Left ventricle myocardium inferior (tissue), 1 donor: ENCODE data around the gene CORO2B. TPM values are rescaled to one million over a fixed set of nuclear protein-coding genes. Genes with fewer than 3 reads are reported as not detected.

Experiments used
- DNase-seq: peaks from one replicate; pipeline ENCODE4 v3.0.0-alpha.2; 2020
- H3K27ac ChIP-seq: fragments of 200-600 bp; replicated peaks from 2 replicates; pipeline ENCODE4 v1.8.0; 2021
- H3K27me3 ChIP-seq: fragments of 200-600 bp; 2 replicates; pipeline ENCODE4 v1.8.0; 2021; ENCODE audit warnings: low read depth
- H3K36me3 ChIP-seq: fragments of 200-600 bp; 2 replicates; pipeline ENCODE4 v1.8.0; 2021
- H3K4me1 ChIP-seq: fragments of 200-600 bp; 2 replicates; pipeline ENCODE4 v1.8.0; 2021
- H3K4me3 ChIP-seq: fragments of 200-600 bp; 2 replicates; pipeline ENCODE4 v1.8.0; 2021; ENCODE audit warnings: mild to moderate bottlenecking, moderate library complexity
- H3K9me3 ChIP-seq: fragments of 200-600 bp; replicated peaks from 2 replicates; pipeline ENCODE4 v1.8.0; 2021
- intact Hi-C: fragments of 100-400 bp; cut with micrococcal nuclease; formaldehyde crosslinking; loops from one replicate; pipeline ENCODE4 v1.11.0; 2022
- total RNA-seq: library from RNA; stranded (reverse); fragmentation: NEBNext Ultra II Directional; extraction: Animal tissue kit (Norgen Biotek cat#: 25700); gene quantifications from one replicate; pipeline ENCODE4 v1.2.1, GENCODE V29; 2021
- TF ChIP-seq, protein P1 (sequence below): fragments of 200-600 bp; IDR thresholded peaks from 2 replicates; pipeline ENCODE4 v1.8.0; 2021; ENCODE audit warnings: antibody characterized with exemption, mild to moderate bottlenecking, borderline replicate concordance
- donor health status: DM: no; HTN: yes; CAD: no; lungs with severe emphysema.

The CORO2B gene
- total RNA-seq, 1 donor from 2014 or later, result 5.0 TPM

DNA sequence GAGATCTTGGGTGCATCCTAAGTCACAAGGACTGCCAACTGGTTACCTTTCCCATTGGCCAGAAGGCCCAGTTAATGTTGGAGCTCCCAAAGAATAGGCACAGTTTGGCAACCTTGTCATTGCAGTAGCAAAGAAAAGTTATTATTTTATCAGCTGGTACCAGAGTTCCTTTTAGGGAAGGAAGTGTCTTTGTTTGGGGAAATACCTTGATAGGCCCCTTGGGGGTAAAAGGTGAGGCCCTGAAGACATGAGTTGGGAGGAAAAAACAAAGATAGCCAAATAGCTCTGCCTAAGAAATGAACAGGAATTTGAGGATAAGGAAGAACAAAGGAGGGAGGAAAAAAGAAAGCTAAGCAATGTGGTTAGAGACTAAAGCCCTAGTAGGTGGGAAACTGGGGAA, 156.1 kb downstream of the CORO2B start:
- Histone ChIP-seq H3K27me3 (no peaks in the 10 kb centered on the region), H3K4me1 (peaks cover 52% of the 10 kb centered on the region), H3K27ac (no peak overlapping the region), H3K9me3 (no peaks in the 10 kb centered on the region), H3K4me3 (no peak overlapping the region), H3K36me3 (no peaks in the 10 kb centered on the region)
- no peak for DNase-seq
- TF ChIP-seq, protein P1, sequence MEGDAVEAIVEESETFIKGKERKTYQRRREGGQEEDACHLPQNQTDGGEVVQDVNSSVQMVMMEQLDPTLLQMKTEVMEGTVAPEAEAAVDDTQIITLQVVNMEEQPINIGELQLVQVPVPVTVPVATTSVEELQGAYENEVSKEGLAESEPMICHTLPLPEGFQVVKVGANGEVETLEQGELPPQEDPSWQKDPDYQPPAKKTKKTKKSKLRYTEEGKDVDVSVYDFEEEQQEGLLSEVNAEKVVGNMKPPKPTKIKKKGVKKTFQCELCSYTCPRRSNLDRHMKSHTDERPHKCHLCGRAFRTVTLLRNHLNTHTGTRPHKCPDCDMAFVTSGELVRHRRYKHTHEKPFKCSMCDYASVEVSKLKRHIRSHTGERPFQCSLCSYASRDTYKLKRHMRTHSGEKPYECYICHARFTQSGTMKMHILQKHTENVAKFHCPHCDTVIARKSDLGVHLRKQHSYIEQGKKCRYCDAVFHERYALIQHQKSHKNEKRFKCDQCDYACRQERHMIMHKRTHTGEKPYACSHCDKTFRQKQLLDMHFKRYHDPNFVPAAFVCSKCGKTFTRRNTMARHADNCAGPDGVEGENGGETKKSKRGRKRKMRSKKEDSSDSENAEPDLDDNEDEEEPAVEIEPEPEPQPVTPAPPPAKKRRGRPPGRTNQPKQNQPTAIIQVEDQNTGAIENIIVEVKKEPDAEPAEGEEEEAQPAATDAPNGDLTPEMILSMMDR, result no peak
- intact Hi-C loops, result loop anchor here (10.0 kb wide), 1 partner anchor 140 kb away; no protein-coding TSS in a partner anchor

DNA sequence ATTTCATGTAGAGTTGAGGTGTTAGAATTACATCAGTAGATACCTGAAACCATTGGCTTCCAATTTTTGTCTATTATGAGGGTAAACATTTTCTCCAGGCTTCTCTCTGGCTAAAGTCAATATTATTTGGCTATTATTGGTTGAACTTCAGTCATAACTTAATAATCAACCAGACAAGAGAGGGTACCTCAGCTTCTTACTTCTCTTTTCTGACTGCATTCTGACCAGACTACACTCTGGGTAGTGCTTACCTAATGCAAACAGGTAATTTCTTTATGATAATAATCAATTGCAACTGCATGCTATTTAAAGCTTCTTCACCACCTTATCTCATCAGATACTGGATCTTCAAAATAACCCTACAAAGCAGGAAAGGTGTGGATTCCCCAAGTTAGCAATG, 156.8 kb downstream of the CORO2B start:
- DNase-seq, result no peak
- TF ChIP-seq, protein P1, result no peak
- no peaks in the 10 kb centered on the region for H3K27me3 ChIP-seq
- H3K4me3 ChIP-seq, result no peak overlapping the region
- H3K9me3 ChIP-seq, result no peaks in the 10 kb centered on the region
- intact Hi-C loops, result loop anchor here (10.0 kb wide), 1 partner anchor 139 kb away; no protein-coding TSS in a partner anchor
- H3K36me3 ChIP-seq, result no peaks in the 10 kb centered on the region
- peaks cover 44% of the 10 kb centered on the region for H3K4me1 ChIP-seq
- H3K27ac ChIP-seq, result no peak overlapping the region

DNA sequence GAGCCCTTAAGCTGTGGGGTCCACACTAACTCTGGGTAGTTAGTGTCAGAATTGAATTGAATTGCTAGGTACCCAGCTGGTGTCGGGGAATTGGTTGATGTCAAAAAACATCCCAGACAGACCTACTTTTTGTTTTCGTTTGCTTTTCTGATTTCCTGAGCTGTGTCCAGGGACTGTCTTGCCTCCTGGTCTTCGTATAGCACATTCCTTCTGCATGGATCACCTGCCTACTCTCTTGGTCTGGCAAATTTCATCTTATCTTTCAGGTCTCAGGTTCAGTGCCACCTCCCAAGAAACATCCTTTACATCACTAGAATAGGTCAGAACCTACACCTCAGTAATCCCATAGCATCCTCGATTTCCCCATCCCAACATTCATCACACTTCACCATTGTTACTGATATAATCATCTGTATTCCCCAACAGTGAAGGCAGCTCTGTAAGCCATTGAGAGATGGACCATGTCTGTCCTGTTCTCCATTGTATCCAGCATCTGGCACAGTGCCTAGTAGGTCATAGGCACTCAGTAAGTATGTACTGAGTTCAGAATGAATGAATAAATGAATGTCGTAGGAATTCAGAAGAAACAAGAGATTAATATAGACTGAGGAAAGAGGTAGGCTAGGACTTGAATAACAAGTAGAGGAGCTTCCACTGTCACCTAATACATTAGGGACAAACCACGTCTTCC, 160.7 kb downstream of the CORO2B start:
- TF ChIP-seq, protein P1, result no peak
- Histone ChIP-seq H3K36me3 (no peaks in the 10 kb centered on the region), H3K9me3 (no peaks in the 10 kb centered on the region), H3K4me1 (peaks cover 9% of the 10 kb centered on the region), H3K27ac (no peak overlapping the region), H3K27me3 (no peaks in the 10 kb centered on the region), H3K4me3 (no peak overlapping the region)
- intact Hi-C loops, result loop anchor here (10.0 kb wide), 1 partner anchor 135 kb away; no protein-coding TSS in a partner anchor
- no peak for DNase-seq

DNA sequence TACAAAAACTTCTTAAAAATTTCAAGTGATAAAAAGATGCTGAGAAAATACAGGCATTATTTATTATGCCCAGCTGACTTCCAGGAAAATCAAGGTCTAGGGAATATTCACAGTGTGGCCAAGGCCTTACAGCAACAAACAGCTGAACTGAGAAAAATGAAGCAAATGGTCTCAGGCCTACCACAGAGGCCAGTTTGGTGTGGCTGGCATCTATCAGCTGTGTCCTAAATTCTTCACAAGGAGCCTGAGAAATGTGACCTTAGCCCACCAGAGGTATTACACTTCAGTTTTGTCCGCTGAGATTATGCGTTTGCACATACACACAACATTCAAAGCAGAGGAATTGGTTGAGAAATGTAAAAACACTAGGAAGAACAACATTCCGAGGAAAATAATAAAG, 164.5 kb downstream of the CORO2B start:
- no peaks in the 10 kb centered on the region for H3K27me3 ChIP-seq
- TF ChIP-seq, protein P1, result no peak
- no peaks in the 10 kb centered on the region for H3K36me3 ChIP-seq
- DNase-seq, result no peak
- H3K4me1 ChIP-seq, result peaks cover 3% of the 10 kb centered on the region
- no peak overlapping the region for H3K4me3 ChIP-seq
- no peak overlapping the region for H3K27ac ChIP-seq
- intact Hi-C loops, result no loop called here
- H3K9me3 ChIP-seq, result no peaks in the 10 kb centered on the region

DNA sequence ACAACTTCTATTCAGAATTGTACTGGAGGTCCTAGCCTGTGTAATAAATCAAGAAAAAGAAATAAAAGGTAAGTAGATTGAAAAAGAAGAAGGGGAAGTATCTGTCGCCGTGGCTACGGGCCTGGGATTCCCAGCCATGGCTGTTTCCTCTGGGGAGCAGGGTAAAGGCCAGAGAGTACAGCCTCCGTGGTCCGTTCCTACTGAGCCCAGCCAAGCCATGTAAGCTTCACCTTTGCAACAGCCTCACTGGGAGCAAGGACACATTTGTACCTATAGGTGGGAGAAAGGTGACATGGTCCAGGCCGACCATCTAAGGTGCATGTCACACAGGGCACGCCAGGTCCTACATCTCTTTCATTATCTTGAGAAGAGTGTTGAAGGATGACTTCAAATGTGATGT, 170.6 kb downstream of the CORO2B start:
- no peak for DNase-seq
- intact Hi-C loops, result no loop called here
- Histone ChIP-seq H3K36me3 (no peaks in the 10 kb centered on the region), H3K27ac (no peak overlapping the region), H3K9me3 (peaks cover 11% of the 10 kb centered on the region), H3K27me3 (no peaks in the 10 kb centered on the region), H3K4me3 (no peak overlapping the region), H3K4me1 (no peaks in the 10 kb centered on the region)
- TF ChIP-seq, protein P1, result no peak
